CD14-positive monocyte (primary cell): ENCODE results near the gene DACT1. TPM values are rescaled to one million over a fixed set of nuclear protein-coding genes. Genes with fewer than 3 reads are reported as not detected.

Source experiments
- DNase-seq, 3 donors: peaks; one replicate each; pipeline ENCODE4 v3.0.0-alpha.2; 2011 to 2022
- H2AFZ ChIP-seq: 2 replicates; pipeline ENCODE4 v1.6.0; 2012; ENCODE audit warnings: mild to moderate bottlenecking, low read depth, low read length, inconsistent platforms; ENCODE audit not compliant: insufficient read depth, poor library complexity, severe bottlenecking
- H3K27ac ChIP-seq, 2 donors: 1 replicate in 1 of 2; 2 replicates in 1 of 2; pipeline ENCODE4 v1.5.1; 2012 to 2013; ENCODE audit warnings: low read length in 2 of 2, control low read depth in 1 of 2, inconsistent platforms in 1 of 2, low read depth in 1 of 2, mild to moderate bottlenecking in 1 of 2
- H3K27me3 ChIP-seq, 2 donors: one replicate each; pipeline versions ENCODE4 v1.6.0 to v1.6.1; 2011 to 2013; ENCODE audit warnings: low read length in 2 of 2; ENCODE audit not compliant: control insufficient read depth in 2 of 2, insufficient read depth in 2 of 2
- H3K36me3 ChIP-seq, 2 donors: replicated peaks in 1 of 2; 1 replicate in 1 of 2; 2 replicates in 1 of 2; pipeline versions ENCODE4 v1.5.1 to v1.6.1; 2012 to 2013; ENCODE audit warnings: low read length in 2 of 2, control low read depth in 1 of 2, inconsistent platforms in 1 of 2, mild to moderate bottlenecking in 1 of 2; ENCODE audit not compliant: insufficient read depth in 2 of 2, control insufficient read depth in 1 of 2
- H3K4me1 ChIP-seq, 2 donors: 1 replicate in 1 of 2; 2 replicates in 1 of 2; pipeline versions ENCODE4 v1.5.1 to v1.6.1; 2012 to 2013; ENCODE audit warnings: low read length in 2 of 2, control low read depth in 1 of 2, inconsistent platforms in 1 of 2, mild to moderate bottlenecking in 1 of 2, moderate library complexity in 1 of 2; ENCODE audit not compliant: insufficient read depth in 2 of 2, control insufficient read depth in 1 of 2
- H3K4me2 ChIP-seq: replicated peaks from 2 replicates; pipeline ENCODE3; 2012; ENCODE audit warnings: low read length, moderate library complexity, mild to moderate bottlenecking; ENCODE audit not compliant: poor library complexity, severe bottlenecking; ENCODE audit errors: extremely low read depth
- H3K4me3 ChIP-seq, 3 experiments: fragments of 200-600 bp in 1 of 3; sonication (generic) in 1 of 3; replicated peaks in 1 of 3; 1 replicate in 2 of 3; 2 replicates in 1 of 3; pipeline ENCODE4 v1.5.1; 2011 to 2013; ENCODE audit warnings: low read length in 3 of 3, mild to moderate bottlenecking in 3 of 3, control low read depth in 2 of 3, low read depth in 2 of 3, inconsistent platforms in 1 of 3, moderate library complexity in 1 of 3
- H3K79me2 ChIP-seq: 2 replicates; pipeline ENCODE4 v1.6.0; 2012; ENCODE audit warnings: mild to moderate bottlenecking, control low read depth, inconsistent platforms, low read length, moderate library complexity; ENCODE audit not compliant: insufficient read depth
- H3K9ac ChIP-seq: 2 replicates; pipeline ENCODE4 v1.6.0; 2017; ENCODE audit warnings: low read length, mild to moderate bottlenecking; ENCODE audit not compliant: insufficient read depth, poor library complexity, severe bottlenecking
- H3K9me3 ChIP-seq, 2 donors: replicated peaks in 1 of 2; 1 replicate in 1 of 2; 2 replicates in 1 of 2; pipeline versions ENCODE4 v1.5.1 to v1.6.1; 2012 to 2013; ENCODE audit warnings: low read length in 2 of 2, control low read depth in 1 of 2; ENCODE audit not compliant: control insufficient read depth in 1 of 2, insufficient read depth in 1 of 2
- H4K20me1 ChIP-seq: 2 replicates; pipeline ENCODE4 v1.6.0; 2012; ENCODE audit warnings: mild to moderate bottlenecking, low read length, control low read depth, moderate library complexity; ENCODE audit not compliant: insufficient read depth
- H3K27ac Mint-ChIP-seq, 7 donors: one replicate each; pipeline ENCODE4 v1.8.0; 2020; ENCODE audit warnings: mild to moderate bottlenecking in 7 of 7, mixed read lengths in 7 of 7, moderate library complexity in 6 of 7, inconsistent platforms in 2 of 7
- H3K27me3 Mint-ChIP-seq, 3 donors: one replicate each; pipeline ENCODE4 v1.8.0; 2021 to 2022; ENCODE audit warnings: low read depth in 3 of 3, mild to moderate bottlenecking in 3 of 3, mixed read lengths in 3 of 3, moderate library complexity in 3 of 3, inconsistent platforms in 1 of 3
- H3K36me3 Mint-ChIP-seq, 2 donors: one replicate each; pipeline ENCODE4 v1.8.0; 2020; ENCODE audit warnings: mixed read lengths in 2 of 2, inconsistent platforms in 1 of 2, mild to moderate bottlenecking in 1 of 2
- H3K4me1 Mint-ChIP-seq: one replicate; pipeline ENCODE4 v1.8.0; 2020; ENCODE audit warnings: mild to moderate bottlenecking, mixed read lengths
- H3K4me3 Mint-ChIP-seq, 2 donors: one replicate each; pipeline ENCODE4 v1.8.0; 2020; ENCODE audit warnings: mild to moderate bottlenecking in 2 of 2, mixed read lengths in 2 of 2, moderate library complexity in 1 of 2
- H3K9me3 Mint-ChIP-seq, 7 donors: one replicate each; pipeline ENCODE4 v1.8.0; 2020 to 2022; ENCODE audit warnings: mixed read lengths in 7 of 7, mild to moderate bottlenecking in 6 of 7, moderate library complexity in 6 of 7, inconsistent platforms in 2 of 7
- CTCF ChIP-seq: fragments of 200-600 bp; IDR thresholded peaks from one replicate; pipeline ENCODE4 v1.8.0; 2022; ENCODE audit warnings: antibody characterized with exemption, mild to moderate bottlenecking
- WGBS: methylation state at CpG from one replicate; pipeline ENCODE4 v1.1.5; 2013; ENCODE audit warnings: missing lambda C conversion rate; ENCODE audit not compliant: insufficient coverage; 5-methylcytosine and 5-hydroxymethylcytosine counted together
- intact Hi-C, 2 donors: fragments of 100-400 bp; cut with micrococcal nuclease; formaldehyde crosslinking; loops; one replicate each; pipeline versions ENCODE4 v1.15.0 to v1.15.1; 2023
- polyA plus RNA-seq, 3 donors: library from polyadenylated mRNA; depleted of rRNA in 1 of 3; unstranded in 2 of 3; stranded (reverse) in 1 of 3; fragments of 300-500 nt in 2 of 3; fragments of >200 nt in 1 of 3; fragmentation: Illumina TruSeq in 2 of 3; gene quantifications; 1 replicate in 2 of 3; 2 replicates in 1 of 3; pipeline ENCODE4 v1.2.3, GENCODE V29; 2012 to 2021

The DACT1 gene
- polyA plus RNA-seq, 3 donors = 0.09 TPM; not detected in 2

GRCh38 chr14:58668848-58669480 lies 31.2 kb downstream of the DACT1 start:
- H2AFZ ChIP-seq = no peak overlapping the region
- no peak overlapping the region for H3K27ac ChIP-seq
- no peak overlapping the region for H3K4me3 ChIP-seq
- Mint-ChIP-seq H3K36me3 (no peaks in the 10 kb centered on the region), H3K9me3 (peaks cover 0 to 2% (median 0%) of the 10 kb centered on the region in 7 donors), H3K27ac (peak overlapping the region in 1 of 7 donors; percentile 42), H3K4me1 (peaks cover 16% of the 10 kb centered on the region), H3K27me3 (peaks cover 0 to 3% (median 0%) of the 10 kb centered on the region in 3 donors), H3K4me3 (no peak overlapping the region)
- H3K4me2 ChIP-seq = no peak overlapping the region
- H4K20me1 ChIP-seq = no peaks in the 10 kb centered on the region
- no peak for TF ChIP-seq CTCF
- H3K36me3 ChIP-seq = no peaks in the 10 kb centered on the region
- no peak for DNase-seq
- no peaks in the 10 kb centered on the region for H3K27me3 ChIP-seq
- H3K79me2 ChIP-seq = no peaks in the 10 kb centered on the region
- intact Hi-C loops = no loop called here
- H3K9me3 ChIP-seq = no peaks in the 10 kb centered on the region
- H3K4me1 ChIP-seq = no peaks in the 10 kb centered on the region
- H3K9ac ChIP-seq = no peak overlapping the region
- WGBS = 89% methylated on average over 1 of the region's 5 CpGs

DNA sequence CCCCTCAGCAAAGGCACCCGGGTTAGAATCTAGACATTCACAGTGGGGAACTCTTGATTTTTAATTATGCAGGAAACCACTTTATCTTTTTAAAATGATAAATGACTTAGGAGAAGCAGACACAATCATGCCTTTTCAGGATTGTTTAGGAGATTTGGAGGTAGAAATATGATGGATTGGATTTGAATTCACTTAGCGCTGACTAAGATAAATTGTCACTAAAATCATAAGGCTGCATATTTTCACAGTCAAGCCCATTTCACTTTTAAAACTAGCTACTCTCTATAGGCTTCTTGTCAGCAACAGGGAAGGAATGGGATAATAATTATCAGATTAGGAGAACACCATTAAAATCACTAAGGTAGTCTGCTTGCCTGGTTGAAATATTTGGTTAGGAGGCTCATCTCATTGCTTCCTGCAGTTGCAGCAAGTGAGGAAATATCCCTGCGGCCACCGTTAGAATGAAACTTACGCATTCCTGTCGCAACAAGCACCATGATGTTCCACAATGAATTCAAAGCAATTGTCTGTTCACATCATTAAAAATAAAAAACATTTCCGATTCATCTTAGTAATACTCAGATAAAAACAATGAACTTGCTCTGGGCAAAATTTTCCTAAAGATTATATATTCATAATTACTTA lies 31.9 kb downstream of the DACT1 start:
- Mint-ChIP-seq H3K36me3 (no peaks in the 10 kb centered on the region), H3K27ac (no peak overlapping the region), H3K4me3 (no peak overlapping the region), H3K4me1 (peaks cover 16% of the 10 kb centered on the region), H3K9me3 (peaks cover 0 to 2% (median 0%) of the 10 kb centered on the region in 7 donors), H3K27me3 (peaks cover 0 to 3% (median 0%) of the 10 kb centered on the region in 3 donors)
- intact Hi-C loops = no loop called here
- Histone ChIP-seq H2AFZ (no peak overlapping the region), H3K36me3 (no peaks in the 10 kb centered on the region), H3K9ac (no peak overlapping the region), H3K9me3 (no peaks in the 10 kb centered on the region), H4K20me1 (no peaks in the 10 kb centered on the region), H3K4me3 (no peak overlapping the region), H3K4me2 (no peak overlapping the region), H3K4me1 (no peaks in the 10 kb centered on the region), H3K27ac (no peak overlapping the region), H3K27me3 (no peaks in the 10 kb centered on the region), H3K79me2 (no peaks in the 10 kb centered on the region)
- WGBS = 80% methylated on average over 1 of the region's 7 CpGs
- TF ChIP-seq CTCF = no peak
- DNase-seq = no peak
